H1 (cell line): ENCODE data around the gene FBXO34. TPM values are rescaled to one million over a fixed set of nuclear protein-coding genes. Genes with fewer than 3 reads are reported as not detected.

Experiments used
- ASH2L ChIP-seq: fragments of 200-600, 300-600 bp; sonication (generic); IDR thresholded peaks from one replicate; pipeline ENCODE4 v1.7.1; 2017; ENCODE audit warnings: low read length
- BCL11A ChIP-seq, 2 experiments: IDR thresholded peaks; one replicate each; pipeline ENCODE4 v1.6.1; 2011; ENCODE audit warnings: low read depth in 2 of 2, low read length in 2 of 2, mild to moderate bottlenecking in 2 of 2
- EZH2 ChIP-seq: fragments of 200-600 bp; sonication (generic); IDR thresholded peaks from 2 replicates; pipeline ENCODE4 v1.7.1; 2012; ENCODE audit warnings: low read depth, mild to moderate bottlenecking, moderate library complexity, low read length, inconsistent platforms; ENCODE audit not compliant: severe bottlenecking
- KDM4A ChIP-seq: IDR thresholded peaks from one replicate; pipeline ENCODE4 v1.7.1; 2012; ENCODE audit warnings: low read depth, mild to moderate bottlenecking, moderate library complexity, low read length, inconsistent platforms; ENCODE audit not compliant: severe bottlenecking
- RAD21 ChIP-seq, 2 experiments: IDR thresholded peaks in 1 of 2; conservative IDR thresholded peaks in 1 of 2; 2 replicates each; pipeline ENCODE4 v1.6.1; 2011; ENCODE audit warnings: low read depth in 2 of 2, low read length in 2 of 2, improper control_type of control experiment in 1 of 2, inconsistent platforms in 1 of 2, mild to moderate bottlenecking in 1 of 2, moderate library complexity in 1 of 2
- RNF2 ChIP-seq: fragments of 200-900, 300-1000 bp; sonication (generic); IDR thresholded peaks from 2 replicates; pipeline ENCODE4 v1.7.1; 2016; ENCODE audit warnings: borderline replicate concordance, low read depth, mild to moderate bottlenecking, antibody characterized with exemption, low read length; ENCODE audit not compliant: poor library complexity, severe bottlenecking; ENCODE audit errors: missing control alignments
- SIX5 ChIP-seq: IDR thresholded peaks from 2 replicates; pipeline ENCODE4 v1.6.1; 2011; ENCODE audit warnings: mild to moderate bottlenecking, low read depth, low read length
- SUZ12 ChIP-seq: fragments of 200-600 bp; sonication (generic); IDR thresholded peaks from 2 replicates; pipeline ENCODE4 v1.6.1; 2012; ENCODE audit warnings: mild to moderate bottlenecking, inconsistent platforms, low read length, moderate library complexity, mixed read lengths
- TEAD4 ChIP-seq: IDR thresholded peaks from 2 replicates; pipeline ENCODE4 v1.6.1; 2012; ENCODE audit warnings: low read depth, low read length, inconsistent platforms, mixed read lengths
- polyA plus RNA-seq, 7 experiments: library from polyadenylated mRNA; depleted of rRNA in 3 of 7; stranded (reverse) in 5 of 7; unstranded in 2 of 7; fragments of >200 nt in 5 of 7; fragments of 200-250 nt in 2 of 7; gene quantifications; 1 replicate in 5 of 7; 2 replicates in 1 of 7; 4 replicates in 1 of 7; pipeline versions ENCODE4 v1.2.1 to v1.2.3, GENCODE V29; 2011 to 2013; ENCODE audit warnings: missing spikeins in 2 of 7, mixed read lengths in 2 of 7
- total RNA-seq: library from RNA; stranded (reverse); fragmentation: NEBNext Ultra II Directional; extraction: Animal tissue kit (Norgen Biotek cat#: 25700); gene quantifications from 2 replicates; pipeline ENCODE4 v1.2.1, GENCODE V29; 2021
- TF ChIP-seq, protein P1 (sequence below): fragments of 300-600 bp; sonication (generic); IDR thresholded peaks from 2 replicates; pipeline ENCODE4 v1.7.1; 2012; ENCODE audit warnings: low read length, moderate library complexity, mild to moderate bottlenecking, inconsistent platforms; ENCODE audit not compliant: insufficient replicate concordance

FBXO34 gene
- total and polyA plus RNA-seq, 2 of the 8 experiments (the other 6 are each of a cell fraction or from before 2014, with no cell fraction given), result 7.0 to 14.4 TPM

- TF ChIP-seq, protein P1, sequence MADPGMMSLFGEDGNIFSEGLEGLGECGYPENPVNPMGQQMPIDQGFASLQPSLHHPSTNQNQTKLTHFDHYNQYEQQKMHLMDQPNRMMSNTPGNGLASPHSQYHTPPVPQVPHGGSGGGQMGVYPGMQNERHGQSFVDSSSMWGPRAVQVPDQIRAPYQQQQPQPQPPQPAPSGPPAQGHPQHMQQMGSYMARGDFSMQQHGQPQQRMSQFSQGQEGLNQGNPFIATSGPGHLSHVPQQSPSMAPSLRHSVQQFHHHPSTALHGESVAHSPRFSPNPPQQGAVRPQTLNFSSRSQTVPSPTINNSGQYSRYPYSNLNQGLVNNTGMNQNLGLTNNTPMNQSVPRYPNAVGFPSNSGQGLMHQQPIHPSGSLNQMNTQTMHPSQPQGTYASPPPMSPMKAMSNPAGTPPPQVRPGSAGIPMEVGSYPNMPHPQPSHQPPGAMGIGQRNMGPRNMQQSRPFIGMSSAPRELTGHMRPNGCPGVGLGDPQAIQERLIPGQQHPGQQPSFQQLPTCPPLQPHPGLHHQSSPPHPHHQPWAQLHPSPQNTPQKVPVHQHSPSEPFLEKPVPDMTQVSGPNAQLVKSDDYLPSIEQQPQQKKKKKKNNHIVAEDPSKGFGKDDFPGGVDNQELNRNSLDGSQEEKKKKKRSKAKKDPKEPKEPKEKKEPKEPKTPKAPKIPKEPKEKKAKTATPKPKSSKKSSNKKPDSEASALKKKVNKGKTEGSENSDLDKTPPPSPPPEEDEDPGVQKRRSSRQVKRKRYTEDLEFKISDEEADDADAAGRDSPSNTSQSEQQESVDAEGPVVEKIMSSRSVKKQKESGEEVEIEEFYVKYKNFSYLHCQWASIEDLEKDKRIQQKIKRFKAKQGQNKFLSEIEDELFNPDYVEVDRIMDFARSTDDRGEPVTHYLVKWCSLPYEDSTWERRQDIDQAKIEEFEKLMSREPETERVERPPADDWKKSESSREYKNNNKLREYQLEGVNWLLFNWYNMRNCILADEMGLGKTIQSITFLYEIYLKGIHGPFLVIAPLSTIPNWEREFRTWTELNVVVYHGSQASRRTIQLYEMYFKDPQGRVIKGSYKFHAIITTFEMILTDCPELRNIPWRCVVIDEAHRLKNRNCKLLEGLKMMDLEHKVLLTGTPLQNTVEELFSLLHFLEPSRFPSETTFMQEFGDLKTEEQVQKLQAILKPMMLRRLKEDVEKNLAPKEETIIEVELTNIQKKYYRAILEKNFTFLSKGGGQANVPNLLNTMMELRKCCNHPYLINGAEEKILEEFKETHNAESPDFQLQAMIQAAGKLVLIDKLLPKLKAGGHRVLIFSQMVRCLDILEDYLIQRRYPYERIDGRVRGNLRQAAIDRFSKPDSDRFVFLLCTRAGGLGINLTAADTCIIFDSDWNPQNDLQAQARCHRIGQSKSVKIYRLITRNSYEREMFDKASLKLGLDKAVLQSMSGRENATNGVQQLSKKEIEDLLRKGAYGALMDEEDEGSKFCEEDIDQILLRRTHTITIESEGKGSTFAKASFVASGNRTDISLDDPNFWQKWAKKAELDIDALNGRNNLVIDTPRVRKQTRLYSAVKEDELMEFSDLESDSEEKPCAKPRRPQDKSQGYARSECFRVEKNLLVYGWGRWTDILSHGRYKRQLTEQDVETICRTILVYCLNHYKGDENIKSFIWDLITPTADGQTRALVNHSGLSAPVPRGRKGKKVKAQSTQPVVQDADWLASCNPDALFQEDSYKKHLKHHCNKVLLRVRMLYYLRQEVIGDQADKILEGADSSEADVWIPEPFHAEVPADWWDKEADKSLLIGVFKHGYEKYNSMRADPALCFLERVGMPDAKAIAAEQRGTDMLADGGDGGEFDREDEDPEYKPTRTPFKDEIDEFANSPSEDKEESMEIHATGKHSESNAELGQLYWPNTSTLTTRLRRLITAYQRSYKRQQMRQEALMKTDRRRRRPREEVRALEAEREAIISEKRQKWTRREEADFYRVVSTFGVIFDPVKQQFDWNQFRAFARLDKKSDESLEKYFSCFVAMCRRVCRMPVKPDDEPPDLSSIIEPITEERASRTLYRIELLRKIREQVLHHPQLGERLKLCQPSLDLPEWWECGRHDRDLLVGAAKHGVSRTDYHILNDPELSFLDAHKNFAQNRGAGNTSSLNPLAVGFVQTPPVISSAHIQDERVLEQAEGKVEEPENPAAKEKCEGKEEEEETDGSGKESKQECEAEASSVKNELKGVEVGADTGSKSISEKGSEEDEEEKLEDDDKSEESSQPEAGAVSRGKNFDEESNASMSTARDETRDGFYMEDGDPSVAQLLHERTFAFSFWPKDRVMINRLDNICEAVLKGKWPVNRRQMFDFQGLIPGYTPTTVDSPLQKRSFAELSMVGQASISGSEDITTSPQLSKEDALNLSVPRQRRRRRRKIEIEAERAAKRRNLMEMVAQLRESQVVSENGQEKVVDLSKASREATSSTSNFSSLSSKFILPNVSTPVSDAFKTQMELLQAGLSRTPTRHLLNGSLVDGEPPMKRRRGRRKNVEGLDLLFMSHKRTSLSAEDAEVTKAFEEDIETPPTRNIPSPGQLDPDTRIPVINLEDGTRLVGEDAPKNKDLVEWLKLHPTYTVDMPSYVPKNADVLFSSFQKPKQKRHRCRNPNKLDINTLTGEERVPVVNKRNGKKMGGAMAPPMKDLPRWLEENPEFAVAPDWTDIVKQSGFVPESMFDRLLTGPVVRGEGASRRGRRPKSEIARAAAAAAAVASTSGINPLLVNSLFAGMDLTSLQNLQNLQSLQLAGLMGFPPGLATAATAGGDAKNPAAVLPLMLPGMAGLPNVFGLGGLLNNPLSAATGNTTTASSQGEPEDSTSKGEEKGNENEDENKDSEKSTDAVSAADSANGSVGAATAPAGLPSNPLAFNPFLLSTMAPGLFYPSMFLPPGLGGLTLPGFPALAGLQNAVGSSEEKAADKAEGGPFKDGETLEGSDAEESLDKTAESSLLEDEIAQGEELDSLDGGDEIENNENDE, result no peak
- TF ChIP-seq SIX5 (no peak), ASH2L (peak; percentile 65), EZH2 (no peak), SUZ12 (no peak; the same call in 1 of the 2 replicates), KDM4A (no peak), TEAD4 (peak; percentile 8; the same call in 1 of the 2 replicates), RNF2 (no peak), RAD21 (IDR thresholded peaks at IDR 0.05 in 1 of 2, conservative IDR thresholded peaks at IDR 0.05 in 1 of 2; ENCODE audit: low read depth in 2 of 2, low read length in 2 of 2) (peak; percentile 2 to 9; a peak in 2 of 4 replicates), BCL11A (IDR thresholded peaks at IDR 0.05; ENCODE audit: low read depth in 2 of 2, low read length in 2 of 2) (no peak)
These were observed 30.6 kb upstream of the FBXO34 start (continued) for GRCh38 chr14:55240526-55241178.
